Endothelial cell of umbilical vein (primary cell): ENCODE measurements around the gene SLC6A6. TPM values are rescaled to one million over a fixed set of nuclear protein-coding genes. Genes with fewer than 3 reads are reported as not detected.

Experiments
- BruUV-seq: library from RNA; stranded (reverse); fragments of 400-500 nt; replicated peaks from 2 replicates; lab custom pipeline; 2021; lab: Mats Ljungman, UMichigan
- CTCF ChIA-PET: fragments of 300-600, 350-600 bp; sonication (Branson Sonifier 250); formaldehyde crosslinking; loops from one replicate; lab custom pipeline; 2021; ENCODE audit warnings: antibody characterized with exemption, inconsistent platforms; lab: Charles Lee
- POLR2A ChIA-PET: fragments of 300-600, 350-600 bp; sonication (Branson Sonifier 250); formaldehyde crosslinking; loops from one replicate; lab custom pipeline; 2021; ENCODE audit warnings: antibody characterized with exemption, inconsistent platforms; lab: Charles Lee
- DNase-seq: peaks from one replicate; pipeline ENCODE4 v3.0.0-alpha.2; 2011; ENCODE audit warnings: low read depth, low spot score
- FAIRE-seq: peaks from 2 replicates; lab custom pipeline; 2011; peaks lifted over from hg19 to GRCh38; lab: Jason Lieb, UNC
- H2AFZ ChIP-seq: 2 replicates; pipeline ENCODE4 v1.6.0; 2012; ENCODE audit warnings: low read depth, low read length, control low read depth, inconsistent platforms
- H3K27ac ChIP-seq: 2 replicates; pipeline ENCODE4 v1.5.1; 2011; ENCODE audit warnings: low read depth, mild to moderate bottlenecking, control low read depth, low read length, moderate library complexity; ENCODE audit not compliant: insufficient read depth
- H3K27me3 ChIP-seq, 2 experiments: 2 replicates each; pipeline versions ENCODE4 v1.6.0 to v1.6.1; 2011; ENCODE audit warnings: low read length in 2 of 2, mixed read lengths in 1 of 2; ENCODE audit not compliant: control insufficient read depth in 2 of 2, insufficient read depth in 2 of 2
- H3K36me3 ChIP-seq, 2 experiments: 2 replicates in 1 of 2; 3 replicates in 1 of 2; pipeline ENCODE4 v1.5.1; 2011; ENCODE audit warnings: low read length in 2 of 2, mild to moderate bottlenecking in 1 of 2, moderate library complexity in 1 of 2; ENCODE audit not compliant: control insufficient read depth in 2 of 2, insufficient read depth in 2 of 2; ENCODE audit errors: extremely low read depth in 1 of 2
- H3K4me1 ChIP-seq: 3 replicates; pipeline ENCODE4 v1.5.1; 2011; ENCODE audit warnings: mild to moderate bottlenecking, low read length; ENCODE audit not compliant: control insufficient read depth, insufficient read depth; ENCODE audit errors: extremely low read depth
- H3K4me2 ChIP-seq: 2 replicates; pipeline ENCODE4 v1.6.1; 2011; ENCODE audit warnings: low read length, control low read depth, mixed read lengths; ENCODE audit not compliant: insufficient read depth
- H3K4me3 ChIP-seq, 3 experiments: fragments of 200-600 bp in 1 of 3; sonication (generic), shearing (Covaris generic) in 1 of 3; replicated peaks in 1 of 3; 2 replicates each; pipeline ENCODE4 v1.5.1; 2011 to 2016; ENCODE audit warnings: control low read depth in 3 of 3, low read length in 3 of 3, mild to moderate bottlenecking in 2 of 3, inconsistent platforms in 1 of 3, low read depth in 1 of 3, moderate library complexity in 1 of 3; ENCODE audit not compliant: insufficient read depth in 1 of 3
- H3K79me2 ChIP-seq: 2 replicates; pipeline ENCODE4 v1.6.0; 2012; ENCODE audit warnings: low read length, inconsistent platforms; ENCODE audit not compliant: control insufficient read depth, insufficient read depth
- H3K9ac ChIP-seq: replicated peaks from 2 replicates; pipeline ENCODE3; 2011; ENCODE audit warnings: low read length, control low read depth; ENCODE audit not compliant: insufficient read depth; ENCODE audit errors: extremely low read depth
- H3K9me1 ChIP-seq: replicated peaks from 3 replicates; pipeline ENCODE4 v1.6.0; 2011; ENCODE audit warnings: mild to moderate bottlenecking, low read length; ENCODE audit not compliant: control insufficient read depth, insufficient read depth; ENCODE audit errors: extremely low read depth
- H3K9me3 ChIP-seq: replicated peaks from 2 replicates; pipeline ENCODE4 v1.5.1; 2012; ENCODE audit warnings: low read length, inconsistent platforms; ENCODE audit not compliant: control insufficient read depth, insufficient read depth
- H4K20me1 ChIP-seq: replicated peaks from 2 replicates; pipeline ENCODE3; 2011; ENCODE audit warnings: mild to moderate bottlenecking, low read length; ENCODE audit not compliant: control insufficient read depth, insufficient read depth; ENCODE audit errors: extremely low read depth
- CTCF ChIP-seq, 2 donors: IDR thresholded peaks; 1 replicate in 1 of 2; 2 replicates in 1 of 2; pipeline ENCODE4 v1.5.1; 2011; ENCODE audit warnings: low read length in 2 of 2, mild to moderate bottlenecking in 2 of 2, moderate library complexity in 2 of 2, control low read depth in 1 of 2, inconsistent platforms in 1 of 2, low read depth in 1 of 2; ENCODE audit not compliant: insufficient read depth in 1 of 2; ENCODE audit errors: extremely low read depth in 1 of 2
- EZH2 ChIP-seq: IDR thresholded peaks from 2 replicates; pipeline ENCODE4 v1.6.1; 2012; ENCODE audit warnings: borderline replicate concordance, low read depth, mild to moderate bottlenecking, moderate library complexity, low read length, inconsistent platforms; ENCODE audit not compliant: severe bottlenecking
- GATA2 ChIP-seq: IDR thresholded peaks from 2 replicates; pipeline ENCODE4 v1.7.0; 2011; ENCODE audit warnings: low read depth, mild to moderate bottlenecking, moderate library complexity, mixed read lengths, low read length; ENCODE audit not compliant: insufficient read length, insufficient read depth
- JUN ChIP-seq: IDR thresholded peaks from 2 replicates; pipeline ENCODE4 v1.6.1; 2011; ENCODE audit warnings: borderline replicate concordance, low read depth; ENCODE audit not compliant: insufficient read length, insufficient read depth
- MYC ChIP-seq: IDR thresholded peaks from one replicate; pipeline ENCODE4 v1.6.1; 2011; ENCODE audit warnings: mild to moderate bottlenecking, low read depth, low read length
- POLR2AphosphoS5 ChIP-seq: IDR thresholded peaks from 2 replicates; pipeline ENCODE4 v1.6.1; 2012; ENCODE audit warnings: low read depth, mild to moderate bottlenecking, control low read depth, low read length, moderate library complexity; ENCODE audit not compliant: insufficient read depth
- dilution Hi-C: fragments of 300-500 bp; cut with MboI; formaldehyde crosslinking; loops from one replicate; pipeline ENCODE4 v1.15.0; 2019; ENCODE audit warnings: low sequenced_read_pairs; ENCODE audit not compliant: extremely low pct_ligation_motif_present
- intact Hi-C: fragments of 100-400 bp; cut with micrococcal nuclease; formaldehyde crosslinking; loops from one replicate; pipeline ENCODE4 v1.10.0; 2022
- polyA plus RNA-seq, 4 experiments: library from polyadenylated mRNA; depleted of rRNA in 3 of 4; stranded (reverse) in 3 of 4; unstranded in 1 of 4; fragments of >200 nt; gene quantifications; 2 replicates each; pipeline versions ENCODE4 v1.2.1 to v1.2.3, GENCODE V29; 2011 to 2012; ENCODE audit warnings: missing spikeins in 1 of 4
- total RNA-seq: library from RNA; stranded (reverse); gene quantifications from 2 replicates; pipeline ENCODE4 v1.2.3, GENCODE V29; 2021

SLC6A6 gene
- total and polyA plus RNA-seq, 2 donors (not counting 3 experiments of a cell fraction or from before 2014, with no cell fraction given): 25.7 to 38.0 TPM

- intact Hi-C loops: loop anchor here (1.0 to 10.0 kb wide), 6 partner anchors 66 to 814 kb away; partner anchors contain the start of gene SLC6A6
Observed at GRCh38 chr3:14468621-14468981, 66.2 kb downstream of the SLC6A6 start.

More at GRCh38 chr3:14468621-14468981, 66.2 kb downstream of the SLC6A6 start:
- dilution Hi-C loops: no loop called here
- H3K27me3 ChIP-seq: no peaks in the 10 kb centered on the region
- CTCF ChIA-PET: interaction anchor here (0.6 to 4.5 kb wide), 16 partner anchors 10 to 572 kb away, joined by 3 to 93 read pairs (median 3); no protein-coding TSS in a partner anchor
- H3K9ac ChIP-seq: no peak overlapping the region
- no peak for TF ChIP-seq MYC
- TF ChIP-seq CTCF (IDR thresholded peaks at IDR 0.05; ENCODE audit: extremely low read depth in 1 of 2, insufficient read depth in 1 of 2, low read depth in 1 of 2, low read length in 2 of 2): no peak
- no peak for TF ChIP-seq JUN
- TF ChIP-seq POLR2AphosphoS5: no peak
- TF ChIP-seq EZH2: no peak
- TF ChIP-seq GATA2: no peak
- no peak overlapping the region for H3K27ac ChIP-seq
- no peak overlapping the region for H2AFZ ChIP-seq
- no peaks in the 10 kb centered on the region for H4K20me1 ChIP-seq
- BruUV-seq: no TSS peak
- H3K4me3 ChIP-seq: no peak overlapping the region
- POLR2A ChIA-PET: no interaction called here
- H3K4me1 ChIP-seq: peaks cover 11% of the 10 kb centered on the region
- H3K9me3 ChIP-seq: no peaks in the 10 kb centered on the region
- DNase-seq (no peak), FAIRE-seq (no peak)
- peaks cover 0 to 6% of the 10 kb centered on the region in 2 experiments for H3K36me3 ChIP-seq
- no peaks in the 10 kb centered on the region for H3K79me2 ChIP-seq
- no peak overlapping the region for H3K4me2 ChIP-seq
- no peaks in the 10 kb centered on the region for H3K9me1 ChIP-seq
